T-helper 2 cell (primary cell): Measurements from ENCODE around the gene STAMBPL1.
"Not testable (repeated sequence)": the region's sequence is repeated elsewhere in the genome, so short reads cannot be mapped to it uniquely, and the experiment has no call there.

ENCODE experiments used
- DNase-seq, 5 experiments: peaks; one replicate each; pipeline versions ENCODE4 v3.0.0 to v3.0.0-alpha.2; 2012 to 2022
- total RNA-seq, 2 donors: gene quantifications; one replicate each; lab custom pipeline; 2026; lab: John Stamatoyannopoulos, UW

Gene STAMBPL1
- total RNA-seq = 23.7 to 50.9 reads per million in 2 donors

GRCh38 chr10:88879534-88880281 lies at the start of gene STAMBPL1:
TSS of gene STAMBPL1 (plus strand) at chr10:88880245. CDS start at chr10:88901709, 21,464 bp downstream.
- DNase-seq = peak; percentile 42 to 96 (median 69)

GRCh38 chr10:88830643-88831268 lies 49.3 kb upstream of the STAMBPL1 start:
- DNase-seq = peak in 1 of 5 experiments; percentile 66

- DNase-seq = peak; percentile 5 to 96 (median 25)
Observed at GRCh38 chr10:88831709-88832108, 48.3 kb upstream of the STAMBPL1 start.

- DNase-seq = no peak
Observed at GRCh38 chr10:88832376-88832775, 47.7 kb upstream of the STAMBPL1 start.

- no peak for DNase-seq
Observed at GRCh38 chr10:88833156-88833555, 46.9 kb upstream of the STAMBPL1 start.

GRCh38 chr10:88833723-88834122 lies 46.3 kb upstream of the STAMBPL1 start:
- peak in 1 of 5 experiments; percentile 74 for DNase-seq

- peak; percentile 51 to 93 (median 72) for DNase-seq
Observed at GRCh38 chr10:88835096-88835909, 44.7 kb upstream of the STAMBPL1 start.

GRCh38 chr10:88835910-88836221 lies 44.2 kb upstream of the STAMBPL1 start:
- peak in 1 of 5 experiments; percentile 38 for DNase-seq

- not testable (repeated sequence) for DNase-seq
Observed at GRCh38 chr10:88837632-88838031, 42.4 kb upstream of the STAMBPL1 start.

- no peak for DNase-seq
Observed at GRCh38 chr10:88838766-88839350, 41.2 kb upstream of the STAMBPL1 start.

- no peak for DNase-seq
Observed at GRCh38 chr10:88840104-88840503, 39.9 kb upstream of the STAMBPL1 start.

- no peak for DNase-seq
Observed at GRCh38 chr10:88840881-88841280, 39.2 kb upstream of the STAMBPL1 start.

GRCh38 chr10:88841316-88842111 lies 38.5 kb upstream of the STAMBPL1 start:
- peak in 1 of 5 experiments; percentile 52 for DNase-seq

GRCh38 chr10:88843171-88843570 lies 36.9 kb upstream of the STAMBPL1 start:
- DNase-seq = no peak

GRCh38 chr10:88848499-88848898 lies 31.5 kb upstream of the STAMBPL1 start:
- peak in 1 of 5 experiments; percentile 35 for DNase-seq

- DNase-seq = no peak
Observed at GRCh38 chr10:88849234-88849633, 30.8 kb upstream of the STAMBPL1 start.

- DNase-seq = no peak
Observed at GRCh38 chr10:88850712-88851111, 29.3 kb upstream of the STAMBPL1 start.

- no peak for DNase-seq
Observed at GRCh38 chr10:88851706-88852105, 28.3 kb upstream of the STAMBPL1 start, which contains the start of gene ANKRD22. TSS of gene ANKRD22 (minus strand) at chr10:88851844. CDS start at chr10:88851607, 237 bp downstream.

- no peak for DNase-seq
Observed at GRCh38 chr10:88852327-88852726, 27.7 kb upstream of the STAMBPL1 start.

- DNase-seq = no peak
Observed at GRCh38 chr10:88853155-88853881, 26.7 kb upstream of the STAMBPL1 start.

GRCh38 chr10:88854684-88855083 lies 25.4 kb upstream of the STAMBPL1 start:
- no peak for DNase-seq
